HEK293 (cell line): ENCODE data around the gene C11orf98.

Experiments used
- GLIS1 ChIP-seq: fragments of 450-650 bp; formaldehyde crosslinking; IDR thresholded peaks from 2 replicates; pipeline ENCODE4 v1.5.1; 2016; ENCODE audit warnings: missing biosample characterization, missing genetic modification characterization
- KLF9 ChIP-seq: fragments of 450-650 bp; formaldehyde crosslinking; IDR thresholded peaks from 2 replicates; pipeline ENCODE4 v1.5.1; 2016; ENCODE audit warnings: missing biosample characterization, missing genetic modification characterization, low read depth
- WT1 ChIP-seq: fragments of 450-650 bp; formaldehyde crosslinking; IDR thresholded peaks from 2 replicates; pipeline ENCODE4 v1.5.1; 2016; ENCODE audit warnings: missing biosample characterization, missing genetic modification characterization
- ZBTB20 ChIP-seq: fragments of 450-650 bp; formaldehyde crosslinking; IDR thresholded peaks from 2 replicates; pipeline ENCODE4 v1.5.1; 2016; ENCODE audit warnings: missing biosample characterization, missing genetic modification characterization
- ZFP41 ChIP-seq: fragments of 450-650 bp; formaldehyde crosslinking; IDR thresholded peaks from 2 replicates; pipeline ENCODE4 v1.5.1; 2016; ENCODE audit warnings: missing biosample characterization, missing genetic modification characterization, borderline replicate concordance
- ZNF544 ChIP-seq: fragments of 450-650 bp; formaldehyde crosslinking; IDR thresholded peaks from 2 replicates; pipeline ENCODE4 v1.5.0; 2017; ENCODE audit warnings: missing biosample characterization, missing genetic modification characterization
- ZNF561 ChIP-seq: fragments of 450-650 bp; IDR thresholded peaks from 2 replicates; pipeline ENCODE4 v1.5.1; 2018; ENCODE audit warnings: missing biosample characterization, missing genetic modification characterization, borderline replicate concordance
- ZNF830 ChIP-seq: fragments of 450-650 bp; IDR thresholded peaks from 2 replicates; pipeline ENCODE4 v1.5.0; 2018; ENCODE audit warnings: missing biosample characterization, missing genetic modification characterization, low read depth, mild to moderate bottlenecking, moderate library complexity
- TF ChIP-seq, protein P1 (sequence below): fragments of 450-650 bp; formaldehyde crosslinking; IDR thresholded peaks from 2 replicates; pipeline ENCODE4 v1.5.1; 2016; ENCODE audit warnings: missing biosample characterization, missing genetic modification characterization
- TF ChIP-seq, protein P2 (sequence below): fragments of 450-650 bp; formaldehyde crosslinking; IDR thresholded peaks from 2 replicates; pipeline ENCODE4 v1.5.1; 2016; ENCODE audit warnings: missing biosample characterization, missing genetic modification characterization
- TF ChIP-seq, protein P3 (sequence below): fragments of 450-650 bp; formaldehyde crosslinking; IDR thresholded peaks from 2 replicates; pipeline ENCODE4 v1.5.1; 2016; ENCODE audit warnings: missing biosample characterization, missing genetic modification characterization, low read depth
- TF ChIP-seq, protein P4 (sequence below): fragments of 450-650 bp; formaldehyde crosslinking; IDR thresholded peaks from 2 replicates; pipeline ENCODE4 v1.5.1; 2016; ENCODE audit warnings: missing biosample characterization, missing genetic modification characterization
- TF ChIP-seq, protein P5 (sequence below): fragments of 450-650 bp; formaldehyde crosslinking; IDR thresholded peaks from 2 replicates; pipeline ENCODE4 v1.5.1; 2016; ENCODE audit warnings: missing biosample characterization, missing genetic modification characterization
- TF ChIP-seq, protein P6 (sequence below): fragments of 450-650 bp; formaldehyde crosslinking; conservative IDR thresholded peaks from 2 replicates; pipeline ENCODE4 v1.5.1; 2016; ENCODE audit warnings: low read depth, missing biosample characterization, missing genetic modification characterization

C11orf98 gene

DNA sequence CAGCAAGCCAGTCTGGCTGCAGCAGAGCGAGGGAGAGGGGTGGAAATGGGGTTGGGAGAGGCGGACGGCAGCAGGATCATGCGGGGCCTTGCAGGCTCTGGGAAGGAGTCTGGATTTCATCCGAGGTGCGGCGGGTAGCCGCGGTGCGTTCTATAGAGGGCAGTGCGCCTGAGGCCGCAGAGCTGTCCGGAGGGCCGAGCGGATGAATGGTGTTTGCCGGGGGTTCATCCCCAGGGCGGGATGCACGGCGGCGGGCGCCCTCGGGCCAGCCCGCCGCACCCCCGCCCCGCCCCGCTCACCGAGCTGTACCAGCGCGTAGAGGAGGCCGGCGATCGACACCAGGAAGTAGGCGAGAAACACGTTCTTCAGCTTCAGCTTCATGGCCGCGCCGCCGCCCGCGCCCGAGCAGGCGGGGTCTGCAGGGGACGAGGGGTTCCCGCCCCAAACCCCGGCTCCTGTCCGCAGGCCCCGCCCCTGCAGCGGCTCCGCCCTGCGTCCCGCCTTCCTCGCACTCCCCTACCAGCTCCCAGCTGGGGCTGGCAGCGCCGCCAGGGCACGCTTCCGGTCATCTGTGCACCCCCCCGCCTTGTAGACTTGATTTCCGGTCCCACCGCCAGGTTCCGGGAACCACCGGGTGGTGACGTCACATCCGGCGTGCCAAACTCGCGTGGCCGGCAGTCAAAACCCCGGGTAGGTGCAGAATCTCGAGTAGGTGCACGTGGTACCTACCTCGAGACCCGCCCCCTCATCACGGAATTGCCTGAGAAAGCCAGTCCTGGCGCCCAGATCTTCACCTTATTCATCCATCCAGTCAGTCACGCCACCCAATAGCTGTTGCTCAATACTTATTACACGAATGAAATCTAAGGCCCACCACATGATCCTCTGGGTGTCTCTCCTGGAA is 43.2 kb downstream of the C11orf98 start, which contains the start of gene B3GAT3 (continued):
- TF ChIP-seq, protein P1, sequence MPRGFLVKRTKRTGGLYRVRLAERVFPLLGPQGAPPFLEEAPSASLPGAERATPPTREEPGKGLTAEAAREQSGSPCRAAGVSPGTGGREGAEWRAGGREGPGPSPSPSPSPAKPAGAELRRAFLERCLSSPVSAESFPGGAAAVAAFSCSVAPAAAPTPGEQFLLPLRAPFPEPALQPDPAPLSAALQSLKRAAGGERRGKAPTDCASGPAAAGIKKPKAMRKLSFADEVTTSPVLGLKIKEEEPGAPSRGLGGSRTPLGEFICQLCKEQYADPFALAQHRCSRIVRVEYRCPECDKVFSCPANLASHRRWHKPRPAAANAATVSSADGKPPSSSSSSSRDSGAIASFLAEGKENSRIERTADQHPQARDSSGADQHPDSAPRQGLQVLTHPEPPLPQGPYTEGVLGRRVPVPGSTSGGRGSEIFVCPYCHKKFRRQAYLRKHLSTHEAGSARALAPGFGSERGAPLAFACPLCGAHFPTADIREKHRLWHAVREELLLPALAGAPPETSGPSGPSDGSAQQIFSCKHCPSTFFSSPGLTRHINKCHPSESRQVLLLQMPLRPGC = 0 out of 2 replicates have a peak, but pooled peaks have one; percentile 37
- TF ChIP-seq, protein P2, sequence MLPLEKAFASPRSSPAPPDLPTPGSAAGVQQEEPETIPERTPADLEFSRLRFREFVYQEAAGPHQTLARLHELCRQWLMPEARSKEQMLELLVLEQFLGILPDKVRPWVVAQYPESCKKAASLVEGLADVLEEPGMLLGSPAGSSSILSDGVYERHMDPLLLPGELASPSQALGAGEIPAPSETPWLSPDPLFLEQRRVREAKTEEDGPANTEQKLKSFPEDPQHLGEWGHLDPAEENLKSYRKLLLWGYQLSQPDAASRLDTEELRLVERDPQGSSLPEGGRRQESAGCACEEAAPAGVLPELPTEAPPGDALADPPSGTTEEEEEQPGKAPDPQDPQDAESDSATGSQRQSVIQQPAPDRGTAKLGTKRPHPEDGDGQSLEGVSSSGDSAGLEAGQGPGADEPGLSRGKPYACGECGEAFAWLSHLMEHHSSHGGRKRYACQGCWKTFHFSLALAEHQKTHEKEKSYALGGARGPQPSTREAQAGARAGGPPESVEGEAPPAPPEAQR (tag by site-specific recombination) = no peak
- TF ChIP-seq WT1 (tag by site-specific recombination) (peak; percentile 76), ZFP41 (no peak), KLF9 (tag by site-specific recombination) (peak; percentile 87), ZBTB20 (tag by site-specific recombination) (peak; percentile 73), ZNF561 (peak; percentile 74; the same call in 1 of the 2 replicates), GLIS1 (tag by site-specific recombination) (peak; percentile 49), ZNF830 (tag by site-specific recombination) (no peak), ZNF544 (no peak)
- TF ChIP-seq, protein P3, sequence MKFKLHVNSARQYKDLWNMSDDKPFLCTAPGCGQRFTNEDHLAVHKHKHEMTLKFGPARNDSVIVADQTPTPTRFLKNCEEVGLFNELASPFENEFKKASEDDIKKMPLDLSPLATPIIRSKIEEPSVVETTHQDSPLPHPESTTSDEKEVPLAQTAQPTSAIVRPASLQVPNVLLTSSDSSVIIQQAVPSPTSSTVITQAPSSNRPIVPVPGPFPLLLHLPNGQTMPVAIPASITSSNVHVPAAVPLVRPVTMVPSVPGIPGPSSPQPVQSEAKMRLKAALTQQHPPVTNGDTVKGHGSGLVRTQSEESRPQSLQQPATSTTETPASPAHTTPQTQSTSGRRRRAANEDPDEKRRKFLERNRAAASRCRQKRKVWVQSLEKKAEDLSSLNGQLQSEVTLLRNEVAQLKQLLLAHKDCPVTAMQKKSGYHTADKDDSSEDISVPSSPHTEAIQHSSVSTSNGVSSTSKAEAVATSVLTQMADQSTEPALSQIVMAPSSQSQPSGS (tag by site-specific recombination) = peak; percentile 99
- TF ChIP-seq, protein P4, sequence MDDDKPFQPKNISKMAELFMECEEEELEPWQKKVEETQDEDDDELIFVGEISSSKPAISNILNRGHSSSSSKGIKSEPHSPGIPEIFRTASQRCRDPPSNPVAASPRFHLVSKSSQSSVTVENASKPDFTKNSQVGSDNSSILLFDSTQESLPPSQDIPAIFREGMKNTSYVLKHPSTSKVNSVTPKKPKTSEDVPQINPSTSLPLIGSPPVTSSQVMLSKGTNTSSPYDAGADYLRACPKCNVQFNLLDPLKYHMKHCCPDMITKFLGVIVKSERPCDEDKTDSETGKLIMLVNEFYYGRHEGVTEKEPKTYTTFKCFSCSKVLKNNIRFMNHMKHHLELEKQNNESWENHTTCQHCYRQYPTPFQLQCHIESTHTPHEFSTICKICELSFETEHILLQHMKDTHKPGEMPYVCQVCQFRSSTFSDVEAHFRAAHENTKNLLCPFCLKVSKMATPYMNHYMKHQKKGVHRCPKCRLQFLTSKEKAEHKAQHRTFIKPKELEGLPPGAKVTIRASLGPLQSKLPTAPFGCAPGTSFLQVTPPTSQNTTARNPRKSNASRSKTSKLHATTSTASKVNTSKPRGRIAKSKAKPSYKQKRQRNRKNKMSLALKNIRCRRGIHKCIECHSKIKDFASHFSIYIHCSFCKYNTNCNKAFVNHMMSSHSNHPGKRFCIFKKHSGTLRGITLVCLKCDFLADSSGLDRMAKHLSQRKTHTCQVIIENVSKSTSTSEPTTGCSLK (tag by site-specific recombination) = no peak
- TF ChIP-seq, protein P5, sequence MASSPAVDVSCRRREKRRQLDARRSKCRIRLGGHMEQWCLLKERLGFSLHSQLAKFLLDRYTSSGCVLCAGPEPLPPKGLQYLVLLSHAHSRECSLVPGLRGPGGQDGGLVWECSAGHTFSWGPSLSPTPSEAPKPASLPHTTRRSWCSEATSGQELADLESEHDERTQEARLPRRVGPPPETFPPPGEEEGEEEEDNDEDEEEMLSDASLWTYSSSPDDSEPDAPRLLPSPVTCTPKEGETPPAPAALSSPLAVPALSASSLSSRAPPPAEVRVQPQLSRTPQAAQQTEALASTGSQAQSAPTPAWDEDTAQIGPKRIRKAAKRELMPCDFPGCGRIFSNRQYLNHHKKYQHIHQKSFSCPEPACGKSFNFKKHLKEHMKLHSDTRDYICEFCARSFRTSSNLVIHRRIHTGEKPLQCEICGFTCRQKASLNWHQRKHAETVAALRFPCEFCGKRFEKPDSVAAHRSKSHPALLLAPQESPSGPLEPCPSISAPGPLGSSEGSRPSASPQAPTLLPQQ (tag by site-specific recombination) = peak; percentile 21; the same call in 1 of the 2 replicates
- TF ChIP-seq, protein P6, sequence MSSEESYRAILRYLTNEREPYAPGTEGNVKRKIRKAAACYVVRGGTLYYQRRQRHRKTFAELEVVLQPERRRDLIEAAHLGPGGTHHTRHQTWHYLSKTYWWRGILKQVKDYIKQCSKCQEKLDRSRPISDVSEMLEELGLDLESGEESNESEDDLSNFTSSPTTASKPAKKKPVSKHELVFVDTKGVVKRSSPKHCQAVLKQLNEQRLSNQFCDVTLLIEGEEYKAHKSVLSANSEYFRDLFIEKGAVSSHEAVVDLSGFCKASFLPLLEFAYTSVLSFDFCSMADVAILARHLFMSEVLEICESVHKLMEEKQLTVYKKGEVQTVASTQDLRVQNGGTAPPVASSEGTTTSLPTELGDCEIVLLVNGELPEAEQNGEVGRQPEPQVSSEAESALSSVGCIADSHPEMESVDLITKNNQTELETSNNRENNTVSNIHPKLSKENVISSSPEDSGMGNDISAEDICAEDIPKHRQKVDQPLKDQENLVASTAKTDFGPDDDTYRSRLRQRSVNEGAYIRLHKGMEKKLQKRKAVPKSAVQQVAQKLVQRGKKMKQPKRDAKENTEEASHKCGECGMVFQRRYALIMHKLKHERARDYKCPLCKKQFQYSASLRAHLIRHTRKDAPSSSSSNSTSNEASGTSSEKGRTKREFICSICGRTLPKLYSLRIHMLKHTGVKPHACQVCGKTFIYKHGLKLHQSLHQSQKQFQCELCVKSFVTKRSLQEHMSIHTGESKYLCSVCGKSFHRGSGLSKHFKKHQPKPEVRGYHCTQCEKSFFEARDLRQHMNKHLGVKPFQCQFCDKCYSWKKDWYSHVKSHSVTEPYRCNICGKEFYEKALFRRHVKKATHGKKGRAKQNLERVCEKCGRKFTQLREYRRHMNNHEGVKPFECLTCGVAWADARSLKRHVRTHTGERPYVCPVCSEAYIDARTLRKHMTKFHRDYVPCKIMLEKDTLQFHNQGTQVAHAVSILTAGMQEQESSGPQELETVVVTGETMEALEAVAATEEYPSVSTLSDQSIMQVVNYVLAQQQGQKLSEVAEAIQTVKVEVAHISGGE (tag by site-specific recombination) = peak; percentile 97
- TF ChIP-seq, all 188 proteins: peak for 53
